Activated naive CD4-positive, alpha-beta T cell treated with anti-CD3 and anti-CD28 coated beads for 36 hours (primary cell): ENCODE measurements around the gene FAM98B. TPM values are rescaled to one million over a fixed set of nuclear protein-coding genes. Genes with fewer than 3 reads are reported as not detected.
"Not testable (repeated sequence)": the region's sequence is repeated elsewhere in the genome, so short reads cannot be mapped to it uniquely, and the experiment has no call there.

Experiments
- CTCF ChIA-PET: fragments of 350-600 bp; sonication (Branson Sonifier 250); formaldehyde crosslinking; loops from one replicate; lab custom pipeline; 2021; ENCODE audit warnings: antibody characterized with exemption; lab: Charles Lee
- DNase-seq: peaks from one replicate; pipeline ENCODE4 v3.0.0-alpha.2; 2020
- H3K27ac Mint-ChIP-seq: one replicate; pipeline ENCODE4 v1.8.0; 2021; ENCODE audit warnings: mild to moderate bottlenecking, mixed read lengths
- H3K27me3 Mint-ChIP-seq: one replicate; pipeline ENCODE4 v1.8.0; 2021; ENCODE audit warnings: low read depth, mixed read lengths
- H3K36me3 Mint-ChIP-seq: one replicate; pipeline ENCODE4 v1.8.0; 2021; ENCODE audit warnings: low read depth, mixed read lengths
- H3K4me1 Mint-ChIP-seq: one replicate; pipeline ENCODE4 v1.8.0; 2021; ENCODE audit warnings: low read depth, mixed read lengths
- H3K4me3 Mint-ChIP-seq: one replicate; pipeline ENCODE4 v1.8.0; 2021; ENCODE audit warnings: mild to moderate bottlenecking, moderate library complexity, mixed read lengths
- H3K9me3 Mint-ChIP-seq: one replicate; pipeline ENCODE4 v1.8.0; 2021; ENCODE audit warnings: mixed read lengths
- intact Hi-C: fragments of 100-400 bp; cut with micrococcal nuclease; formaldehyde crosslinking; loops from one replicate; pipeline ENCODE4 v1.15.1; 2023
- total RNA-seq, 2 experiments: library from RNA; stranded (reverse); gene quantifications; one replicate each; pipeline ENCODE4 v1.2.3, GENCODE V29; 2021

FAM98B gene
- total RNA-seq, 2 experiments from 2014 or later: 42.0 to 47.4 TPM

- not testable (repeated sequence) for H3K27me3 Mint-ChIP-seq, H3K4me1 Mint-ChIP-seq
- CTCF ChIA-PET: interaction anchor here (0.6 to 0.9 kb wide), 2 partner anchors 13 to 267 kb away, joined by 3 to 6 read pairs; no protein-coding TSS in a partner anchor
Observed at GRCh38 chr15:38437603-38438002, 16.3 kb upstream of the FAM98B start.

GRCh38 chr15:38438031-38438986 is 15.6 kb upstream of the FAM98B start:
- H3K27ac Mint-ChIP-seq: no peak overlapping the region
- CTCF ChIA-PET: interaction anchor here (0.6 to 7.0 kb wide), 6 partner anchors 10 to 266 kb away, joined by 3 to 306 read pairs (median 15); no protein-coding TSS in a partner anchor
- no peaks in the 10 kb centered on the region for H3K36me3 Mint-ChIP-seq
- DNase-seq: no peak
- H3K27me3 Mint-ChIP-seq: peaks cover 4% of the 10 kb centered on the region
- peaks cover 5% of the 10 kb centered on the region for H3K9me3 Mint-ChIP-seq
- H3K4me1 Mint-ChIP-seq: peaks cover 4% of the 10 kb centered on the region
- H3K4me3 Mint-ChIP-seq: no peak overlapping the region
- intact Hi-C loops: no loop called here

More at GRCh38 chr15:38437603-38438002, 16.3 kb upstream of the FAM98B start:
- H3K36me3 Mint-ChIP-seq, H3K4me3 Mint-ChIP-seq, DNase-seq, intact Hi-C loops, H3K9me3 Mint-ChIP-seq, H3K27ac Mint-ChIP-seq: not testable (repeated sequence)

GRCh38 chr15:38440353-38441129 is 13.4 kb upstream of the FAM98B start:
- peaks cover 5% of the 10 kb centered on the region for H3K9me3 Mint-ChIP-seq
- H3K4me3 Mint-ChIP-seq: no peak overlapping the region
- CTCF ChIA-PET: interaction anchor here (0.6 to 7.0 kb wide), 42 partner anchors 8 to 1634 kb away, joined by 3 to 306 read pairs (median 4); partner anchors contain the start of genes FAM98B and RASGRP1
- no peaks in the 10 kb centered on the region for H3K27me3 Mint-ChIP-seq
- DNase-seq: peak; percentile 64
- H3K27ac Mint-ChIP-seq: no peak overlapping the region
- H3K36me3 Mint-ChIP-seq: no peaks in the 10 kb centered on the region
- intact Hi-C loops: loop anchor here (1.0 to 5.0 kb wide), 6 partner anchors 34 to 259 kb away; partner anchors contain the start of gene SPRED1
- H3K4me1 Mint-ChIP-seq: peaks cover 4% of the 10 kb centered on the region

GRCh38 chr15:38441130-38441519 is 12.8 kb upstream of the FAM98B start:
- Mint-ChIP-seq H3K36me3 (no peaks in the 10 kb centered on the region), H3K27ac (no peak overlapping the region), H3K9me3 (peaks cover 5% of the 10 kb centered on the region), H3K4me3 (no peak overlapping the region), H3K27me3 (no peaks in the 10 kb centered on the region), H3K4me1 (peaks cover 4% of the 10 kb centered on the region)
- CTCF ChIA-PET: interaction anchor here (0.8 to 7.0 kb wide), 27 partner anchors 8 to 263 kb away, joined by 3 to 306 read pairs (median 5); partner anchors contain the start of genes FAM98B and RASGRP1
- intact Hi-C loops: loop anchor here (2.0 to 5.0 kb wide), 2 partner anchors 122 to 189 kb away; partner anchors contain the start of gene SPRED1
- no peak for DNase-seq

GRCh38 chr15:38454696-38455090 is 766 bp downstream of the FAM98B start:
- Mint-ChIP-seq H3K4me3 (peak overlapping the region; percentile 94), H3K27me3 (no peaks in the 10 kb centered on the region), H3K4me1 (peaks cover 31% of the 10 kb centered on the region), H3K9me3 (no peaks in the 10 kb centered on the region), H3K27ac (peak overlapping the region; percentile 88), H3K36me3 (peaks cover 8% of the 10 kb centered on the region)
- DNase-seq: no peak
- intact Hi-C loops: loop anchor here (1.0 to 2.0 kb wide), 2 partner anchors 14 to 236 kb away; no protein-coding TSS in a partner anchor
- CTCF ChIA-PET: interaction anchor here (0.8 to 3.2 kb wide), 15 partner anchors 10 to 245 kb away, joined by 3 to 43 read pairs (median 4); no protein-coding TSS in a partner anchor

- H3K4me1 Mint-ChIP-seq: peaks cover 35% of the 10 kb centered on the region
- intact Hi-C loops: loop anchor here (2.0 kb wide), 1 partner anchor 14 kb away; no protein-coding TSS in a partner anchor
- peaks cover 8% of the 10 kb centered on the region for H3K36me3 Mint-ChIP-seq
- peak overlapping the region; percentile 88 for H3K27ac Mint-ChIP-seq
- no peaks in the 10 kb centered on the region for H3K27me3 Mint-ChIP-seq
- CTCF ChIA-PET: interaction anchor here (0.8 to 3.2 kb wide), 15 partner anchors 10 to 244 kb away, joined by 3 to 43 read pairs (median 4); no protein-coding TSS in a partner anchor
- no peak for DNase-seq
- no peaks in the 10 kb centered on the region for H3K9me3 Mint-ChIP-seq
- H3K4me3 Mint-ChIP-seq: peak overlapping the region; percentile 94
Observed at GRCh38 chr15:38455092-38455491, 1.2 kb downstream of the FAM98B start.

GRCh38 chr15:38458646-38459045 is 4.7 kb downstream of the FAM98B start:
- CTCF ChIA-PET: interaction anchor here (0.8 to 4.2 kb wide), 4 partner anchors 14 to 241 kb away, joined by 3 to 24 read pairs (median 3); no protein-coding TSS in a partner anchor
- intact Hi-C loops: no loop called here
- Mint-ChIP-seq H3K27me3 (no peaks in the 10 kb centered on the region), H3K36me3 (peaks cover 8% of the 10 kb centered on the region), H3K9me3 (no peaks in the 10 kb centered on the region), H3K4me3 (no peak overlapping the region), H3K4me1 (peaks cover 54% of the 10 kb centered on the region), H3K27ac (no peak overlapping the region)
- no peak for DNase-seq

GRCh38 chr15:38459480-38459879 is 5.6 kb downstream of the FAM98B start:
- CTCF ChIA-PET: interaction anchor here (1.2 to 4.2 kb wide), 3 partner anchors 18 to 240 kb away, joined by 3 to 24 read pairs (median 9); no protein-coding TSS in a partner anchor
- peaks cover 8% of the 10 kb centered on the region for H3K36me3 Mint-ChIP-seq
- no peak overlapping the region for H3K27ac Mint-ChIP-seq
- DNase-seq: no peak
- peaks cover 54% of the 10 kb centered on the region for H3K4me1 Mint-ChIP-seq
- intact Hi-C loops: no loop called here
- no peaks in the 10 kb centered on the region for H3K27me3 Mint-ChIP-seq
- no peaks in the 10 kb centered on the region for H3K9me3 Mint-ChIP-seq
- no peak overlapping the region for H3K4me3 Mint-ChIP-seq

- Mint-ChIP-seq H3K4me3 (no peak overlapping the region), H3K9me3 (no peaks in the 10 kb centered on the region), H3K36me3 (peaks cover 8% of the 10 kb centered on the region), H3K27ac (no peak overlapping the region), H3K27me3 (no peaks in the 10 kb centered on the region), H3K4me1 (peaks cover 46% of the 10 kb centered on the region)
- DNase-seq: no peak
- CTCF ChIA-PET: interaction anchor here (1.0 to 4.2 kb wide), 4 partner anchors 14 to 238 kb away, joined by 8 to 24 read pairs (median 9); no protein-coding TSS in a partner anchor
- intact Hi-C loops: no loop called here
Observed at GRCh38 chr15:38460543-38460942, 6.6 kb downstream of the FAM98B start.

GRCh38 chr15:38461066-38461833 is 7.3 kb downstream of the FAM98B start:
- H3K4me1 Mint-ChIP-seq: peaks cover 41% of the 10 kb centered on the region
- no peak overlapping the region for H3K4me3 Mint-ChIP-seq
- no peak overlapping the region for H3K27ac Mint-ChIP-seq
- CTCF ChIA-PET: interaction anchor here (1.0 to 4.2 kb wide), 4 partner anchors 13 to 238 kb away, joined by 8 to 24 read pairs (median 9); no protein-coding TSS in a partner anchor
- intact Hi-C loops: no loop called here
- peaks cover 8% of the 10 kb centered on the region for H3K36me3 Mint-ChIP-seq
- no peaks in the 10 kb centered on the region for H3K27me3 Mint-ChIP-seq
- no peak for DNase-seq
- H3K9me3 Mint-ChIP-seq: no peaks in the 10 kb centered on the region

GRCh38 chr15:38463893-38464292 is 10.0 kb downstream of the FAM98B start:
- Mint-ChIP-seq H3K4me3 (no peak overlapping the region), H3K27ac (no peak overlapping the region), H3K27me3 (no peaks in the 10 kb centered on the region), H3K9me3 (no peaks in the 10 kb centered on the region), H3K4me1 (peaks cover 28% of the 10 kb centered on the region), H3K36me3 (peaks cover 1% of the 10 kb centered on the region)
- CTCF ChIA-PET: interaction anchor here (0.6 to 3.4 kb wide), 6 partner anchors 10 to 236 kb away, joined by 3 to 15 read pairs (median 6); no protein-coding TSS in a partner anchor
- intact Hi-C loops: no loop called here
- DNase-seq: no peak
